ENCODE measurements around the gene ADGRL4.

The ADGRL4 gene

DNA sequence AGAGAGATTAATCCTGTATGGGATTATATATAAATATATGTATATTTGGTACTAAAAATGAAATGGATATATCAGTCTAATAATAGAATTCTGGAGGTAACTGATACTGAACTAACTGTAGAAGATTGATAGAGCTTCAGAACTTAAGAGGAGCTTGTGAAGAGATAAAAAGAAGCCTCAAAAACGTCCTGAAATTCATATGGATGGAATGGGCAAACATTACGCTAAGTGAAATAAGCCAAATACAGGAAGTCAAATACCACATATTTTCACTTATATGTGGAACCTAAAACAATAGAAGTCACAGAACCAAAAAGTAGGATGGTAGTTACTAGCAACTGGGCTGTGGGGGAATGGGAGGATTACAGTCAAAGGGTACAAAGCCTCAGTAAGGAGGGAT, 36.0 kb upstream of the ADGRL4 start:
- Histone ChIP-seq H3K4me1 (ENCODE audit: control insufficient read depth in 1 of 2, insufficient read depth in 1 of 2, low read depth in 1 of 2, low read length in 1 of 2) (no peaks in the 10 kb centered on the region), H3K36me3 (no peaks in the 10 kb centered on the region), H3K9me3 (no peaks in the 10 kb centered on the region), H3K27me3 (no peaks in the 10 kb centered on the region), H3K4me3 (ENCODE audit: low read depth in 1 of 2, low read length in 1 of 2) (no peak overlapping the region), H3K27ac (no peak overlapping the region)
- TF ChIP-seq, protein P1, sequence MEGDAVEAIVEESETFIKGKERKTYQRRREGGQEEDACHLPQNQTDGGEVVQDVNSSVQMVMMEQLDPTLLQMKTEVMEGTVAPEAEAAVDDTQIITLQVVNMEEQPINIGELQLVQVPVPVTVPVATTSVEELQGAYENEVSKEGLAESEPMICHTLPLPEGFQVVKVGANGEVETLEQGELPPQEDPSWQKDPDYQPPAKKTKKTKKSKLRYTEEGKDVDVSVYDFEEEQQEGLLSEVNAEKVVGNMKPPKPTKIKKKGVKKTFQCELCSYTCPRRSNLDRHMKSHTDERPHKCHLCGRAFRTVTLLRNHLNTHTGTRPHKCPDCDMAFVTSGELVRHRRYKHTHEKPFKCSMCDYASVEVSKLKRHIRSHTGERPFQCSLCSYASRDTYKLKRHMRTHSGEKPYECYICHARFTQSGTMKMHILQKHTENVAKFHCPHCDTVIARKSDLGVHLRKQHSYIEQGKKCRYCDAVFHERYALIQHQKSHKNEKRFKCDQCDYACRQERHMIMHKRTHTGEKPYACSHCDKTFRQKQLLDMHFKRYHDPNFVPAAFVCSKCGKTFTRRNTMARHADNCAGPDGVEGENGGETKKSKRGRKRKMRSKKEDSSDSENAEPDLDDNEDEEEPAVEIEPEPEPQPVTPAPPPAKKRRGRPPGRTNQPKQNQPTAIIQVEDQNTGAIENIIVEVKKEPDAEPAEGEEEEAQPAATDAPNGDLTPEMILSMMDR (IDR thresholded peaks at IDR 0.05): no peak

DNA sequence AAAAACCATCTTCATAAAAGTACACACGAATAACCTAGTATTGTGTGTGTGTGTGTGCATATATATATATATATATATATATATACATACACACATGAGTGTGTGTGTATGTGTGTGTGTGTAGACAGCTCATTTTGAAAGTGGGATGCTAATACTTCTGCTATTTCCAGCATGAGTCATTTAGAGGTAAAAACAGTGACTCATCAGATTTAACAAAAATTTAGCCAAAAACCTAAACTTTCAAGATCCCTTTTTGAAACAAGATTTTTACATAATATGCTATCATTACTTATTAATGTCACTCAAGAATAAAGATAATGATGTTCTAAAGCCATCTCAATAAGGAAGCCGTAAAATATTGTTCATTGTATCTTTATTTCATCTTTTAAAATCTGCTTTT, 35.6 kb upstream of the ADGRL4 start:
- Histone ChIP-seq H3K27me3 (no peaks in the 10 kb centered on the region), H3K4me1 (ENCODE audit: control insufficient read depth in 1 of 2, insufficient read depth in 1 of 2, low read depth in 1 of 2, low read length in 1 of 2) (no peaks in the 10 kb centered on the region), H3K9me3 (no peaks in the 10 kb centered on the region), H3K4me3 (ENCODE audit: low read depth in 1 of 2, low read length in 1 of 2) (no peak overlapping the region), H3K36me3 (no peaks in the 10 kb centered on the region), H3K27ac (no peak overlapping the region)
- TF ChIP-seq, protein P1 (IDR thresholded peaks at IDR 0.05): no peak

DNA sequence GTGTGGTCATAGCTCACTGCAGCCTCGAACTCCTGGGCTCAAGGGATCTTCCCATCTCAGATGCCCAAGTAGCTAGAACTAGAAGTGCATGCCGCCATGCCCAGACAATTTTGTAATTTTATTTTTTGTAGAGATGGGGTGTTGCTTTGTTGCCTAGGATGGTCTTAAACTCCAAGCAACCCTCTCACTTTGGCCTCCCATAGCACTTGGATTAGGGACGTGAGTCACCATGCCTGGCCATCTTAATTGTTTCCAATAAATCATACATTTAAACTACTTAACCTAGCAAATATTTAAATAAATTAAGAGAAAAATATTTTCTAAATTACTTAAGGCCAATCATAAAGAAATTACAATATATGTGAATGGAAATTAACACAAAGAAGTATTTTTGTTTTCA, 35.1 kb upstream of the ADGRL4 start:
- Histone ChIP-seq H3K27ac (no peak overlapping the region), H3K27me3 (no peaks in the 10 kb centered on the region), H3K4me1 (ENCODE audit: control insufficient read depth in 1 of 2, insufficient read depth in 1 of 2, low read depth in 1 of 2, low read length in 1 of 2) (no peaks in the 10 kb centered on the region), H3K36me3 (no peaks in the 10 kb centered on the region), H3K4me3 (ENCODE audit: low read depth in 1 of 2, low read length in 1 of 2) (no peak overlapping the region), H3K9me3 (no peaks in the 10 kb centered on the region)
- TF ChIP-seq, protein P1 (IDR thresholded peaks at IDR 0.05): no peak

DNA sequence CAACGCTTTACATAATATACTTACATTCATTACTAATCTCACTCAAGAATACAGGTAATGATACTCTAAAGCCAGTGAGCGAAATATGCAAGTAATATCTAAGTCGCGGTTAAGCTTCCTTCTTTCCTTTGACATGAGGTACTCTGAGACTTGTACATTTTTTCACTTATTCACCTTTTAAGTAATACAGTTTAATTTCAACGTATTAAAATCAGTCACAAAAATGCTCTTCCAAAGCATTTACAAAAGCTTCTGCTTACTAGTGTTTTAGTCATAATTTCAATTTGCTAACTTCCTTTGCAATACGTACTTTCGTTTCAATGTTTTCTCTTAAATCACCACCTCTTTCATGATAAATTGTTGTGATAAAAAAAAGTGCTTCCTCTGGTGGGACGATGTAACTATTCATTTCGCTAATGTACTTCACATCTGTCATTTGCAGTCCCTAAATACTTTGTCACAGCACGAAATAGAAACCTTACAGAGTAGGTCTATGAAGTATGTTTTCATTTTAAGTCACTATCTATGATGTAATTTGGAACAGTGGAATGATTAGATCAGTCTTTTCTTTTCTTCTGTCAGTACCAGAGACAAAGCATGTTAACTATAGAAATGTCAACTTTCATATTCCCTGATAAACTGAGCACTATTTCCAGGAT, 34.0 kb upstream of the ADGRL4 start:
- H3K4me3 ChIP-seq (ENCODE audit: low read depth in 1 of 2, low read length in 1 of 2): no peak overlapping the region
- H3K4me1 ChIP-seq (ENCODE audit: control insufficient read depth in 1 of 2, insufficient read depth in 1 of 2, low read depth in 1 of 2, low read length in 1 of 2): no peaks in the 10 kb centered on the region
- TF ChIP-seq, protein P1 (IDR thresholded peaks at IDR 0.05): no peak
- no peaks in the 10 kb centered on the region for H3K9me3 ChIP-seq
- no peak overlapping the region for H3K27ac ChIP-seq
- no peaks in the 10 kb centered on the region for H3K27me3 ChIP-seq
- no peaks in the 10 kb centered on the region for H3K36me3 ChIP-seq

DNA sequence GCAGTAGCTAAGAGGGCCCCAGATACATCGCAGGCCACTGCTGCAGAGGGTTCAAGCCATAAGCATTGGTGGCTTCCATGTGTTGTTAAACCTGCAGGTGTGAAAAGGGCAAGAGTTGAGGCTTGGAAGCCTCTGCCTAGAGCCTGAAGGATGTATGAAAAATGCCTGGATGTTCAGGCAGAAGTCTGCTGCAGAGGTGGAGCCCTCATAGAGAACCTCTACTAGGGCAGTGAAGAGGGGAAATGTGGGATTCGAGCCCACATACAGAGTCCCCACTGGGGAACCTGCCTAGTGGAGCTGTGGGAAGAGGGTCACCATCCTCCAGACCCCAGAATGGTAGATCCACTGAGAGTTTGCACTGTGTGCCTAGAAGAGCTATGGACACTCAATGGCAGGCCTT, 30.6 kb upstream of the ADGRL4 start:
- Histone ChIP-seq H3K27ac (no peak overlapping the region), H3K36me3 (no peaks in the 10 kb centered on the region), H3K27me3 (no peaks in the 10 kb centered on the region), H3K4me3 (ENCODE audit: low read depth in 1 of 2, low read length in 1 of 2) (no peak overlapping the region), H3K4me1 (ENCODE audit: control insufficient read depth in 1 of 2, insufficient read depth in 1 of 2, low read depth in 1 of 2, low read length in 1 of 2) (no peaks in the 10 kb centered on the region), H3K9me3 (no peaks in the 10 kb centered on the region)
- TF ChIP-seq, protein P1 (IDR thresholded peaks at IDR 0.05): no peak

Data from neutrophil (primary cell).